Measurements from ENCODE around the gene RAB4B.
A peak's percentile ranks its signal among the peaks of the same experiment; 100 is the strongest.
"Not testable (repeated sequence)": the region's sequence is repeated elsewhere in the genome, so short reads cannot be mapped to it uniquely, and the experiment has no call there.

Gene RAB4B

DNA sequence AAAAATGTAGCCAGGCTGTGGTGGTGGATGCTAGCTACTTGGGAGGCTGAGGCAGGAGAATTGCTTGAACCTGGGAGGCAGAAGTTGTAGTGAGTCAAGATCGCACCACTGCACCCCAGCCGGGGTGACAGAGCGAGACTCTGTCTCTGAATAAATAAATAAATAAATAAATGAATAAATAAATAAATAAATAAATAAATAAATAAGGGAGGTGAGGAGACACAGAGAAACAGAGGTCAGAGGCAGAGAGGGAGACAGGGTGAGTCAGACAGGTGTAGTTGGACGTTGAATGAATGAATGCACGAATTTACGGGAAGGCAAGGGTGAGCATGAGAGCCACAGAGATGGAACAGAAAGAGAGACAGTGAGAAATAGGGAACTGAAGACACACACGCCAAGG lies 3.1 kb downstream of the RAB4B start:
- DNase-seq, result no peak

- DNase-seq, result no peak
Observed at GRCh38 chr19:40783711-40784110, 5.7 kb downstream of the RAB4B start.

- not testable (repeated sequence) for DNase-seq
Observed at GRCh38 chr19:40784146-40784545, 6.1 kb downstream of the RAB4B start.

GRCh38 chr19:40785526-40785925 lies 7.5 kb downstream of the RAB4B start:
- DNase-seq, result no peak

DNA sequence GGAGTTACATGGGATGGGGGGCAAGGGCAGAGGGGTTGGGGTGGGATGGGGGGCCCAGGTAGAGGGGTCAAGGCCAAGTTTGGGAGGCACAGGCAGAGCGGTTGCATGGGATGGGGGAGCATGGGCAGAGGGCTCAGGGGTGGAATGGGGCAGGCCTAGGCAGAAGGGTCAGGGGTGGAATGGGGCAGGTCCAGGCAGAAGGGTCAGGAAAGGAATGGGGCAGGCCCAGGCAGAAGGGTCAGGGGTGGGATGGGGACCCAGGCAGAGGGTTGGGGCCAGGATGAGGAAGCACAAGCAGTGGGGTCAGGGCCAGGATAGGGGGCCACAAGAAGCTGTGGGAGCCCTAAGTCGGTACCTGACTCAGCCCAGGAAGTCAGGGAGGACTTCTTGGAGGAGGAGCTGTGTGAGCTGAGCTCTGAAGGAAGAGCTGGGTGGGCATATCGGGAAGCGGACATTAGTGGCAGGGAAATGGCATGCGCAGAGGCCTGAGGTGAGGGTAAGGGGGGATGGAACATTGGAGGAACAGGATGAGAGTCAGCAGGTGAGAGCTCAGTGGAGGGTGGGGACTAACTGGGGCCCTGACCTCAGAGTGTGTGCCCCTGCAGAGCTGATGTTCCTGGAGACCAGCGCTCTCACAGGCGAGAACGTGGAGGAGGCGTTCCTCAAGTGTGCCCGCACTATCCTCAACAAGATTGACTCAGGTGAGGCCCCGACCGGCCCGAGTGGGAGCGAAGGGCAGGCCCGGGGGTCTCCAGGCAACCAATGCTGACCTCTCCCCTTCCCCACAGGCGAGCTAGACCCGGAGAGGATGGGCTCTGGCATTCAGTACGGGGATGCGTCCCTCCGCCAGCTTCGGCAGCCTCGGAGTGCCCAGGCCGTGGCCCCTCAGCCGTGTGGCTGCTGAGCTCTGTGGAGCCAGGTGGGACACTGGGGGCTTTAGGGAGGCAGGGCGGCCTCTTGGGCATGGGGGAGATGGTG lies 8.3 kb downstream of the RAB4B start:
- no peak for DNase-seq

- DNase-seq, result no peak
Observed at GRCh38 chr19:40791349-40791748, 13.3 kb downstream of the RAB4B start.

DNA sequence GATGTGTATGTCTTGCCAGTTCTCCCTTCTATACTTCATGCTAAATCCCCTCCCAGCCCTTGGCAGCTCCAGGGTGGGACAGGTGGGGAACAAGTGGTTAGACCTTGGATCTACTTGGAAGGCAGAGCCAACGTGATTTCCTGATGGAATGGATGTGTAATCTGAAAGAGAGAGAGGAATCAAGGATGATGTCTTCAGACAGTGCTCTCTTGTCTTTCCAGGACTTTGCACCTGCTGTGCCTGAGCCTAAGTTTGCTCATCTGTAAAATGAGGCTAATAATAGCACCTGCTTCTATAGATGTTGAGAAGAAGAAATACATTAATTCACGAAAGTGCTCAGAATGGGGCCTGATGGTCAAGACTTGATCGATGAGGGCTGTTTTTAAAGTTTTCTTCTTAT lies 13.9 kb downstream of the RAB4B start:
- DNase-seq, result no peak

DNA sequence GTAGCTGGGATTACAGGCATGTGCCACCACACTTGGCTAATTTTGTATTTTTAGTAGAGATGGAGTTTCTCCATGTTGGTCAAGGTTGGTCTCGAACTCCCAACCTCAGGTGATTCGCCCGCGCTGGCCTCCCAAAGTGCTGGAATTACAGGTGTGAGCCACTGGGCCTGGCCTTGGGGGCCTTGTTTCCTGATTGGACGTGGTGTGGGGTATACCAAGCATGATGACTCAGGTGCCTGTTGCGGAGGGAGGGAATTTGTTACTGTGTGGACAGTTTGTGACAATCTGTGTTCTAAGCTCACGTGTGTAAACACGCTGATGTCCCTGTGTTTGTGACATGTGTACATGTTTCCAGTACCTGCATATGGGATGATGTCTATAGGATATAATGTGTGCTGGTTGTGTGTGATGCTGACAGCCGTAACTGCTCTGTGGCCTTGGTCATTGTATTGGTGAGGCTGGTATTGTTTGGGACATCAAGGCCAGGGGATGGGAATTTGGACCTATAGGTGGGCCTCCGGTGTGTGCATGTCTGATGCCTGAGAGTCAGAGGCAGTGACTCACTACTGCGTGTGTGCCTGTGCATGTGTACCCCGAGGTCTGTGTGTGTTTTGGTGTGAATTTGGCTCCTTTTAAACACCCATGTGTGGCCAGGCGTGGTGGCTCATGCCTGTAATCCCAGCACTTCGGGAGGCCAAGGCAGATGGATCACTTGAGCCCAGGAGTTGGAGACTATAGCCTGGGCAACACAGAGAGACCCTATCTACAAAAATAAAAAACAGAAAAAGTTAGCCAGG lies 19.3 kb downstream of the RAB4B start:
- no peak for DNase-seq

- peak; percentile 79 for DNase-seq
Observed at GRCh38 chr19:40797963-40798682, 20.1 kb downstream of the RAB4B start.

- DNase-seq, result peak; percentile 100
Observed at GRCh38 chr19:40798683-40799557, 20.9 kb downstream of the RAB4B start, which contains the start of gene EGLN2. EGLN2 (plus strand) TSS chr19:40799191; CDS start chr19:40800573, 1,382 bp downstream.

DNA sequence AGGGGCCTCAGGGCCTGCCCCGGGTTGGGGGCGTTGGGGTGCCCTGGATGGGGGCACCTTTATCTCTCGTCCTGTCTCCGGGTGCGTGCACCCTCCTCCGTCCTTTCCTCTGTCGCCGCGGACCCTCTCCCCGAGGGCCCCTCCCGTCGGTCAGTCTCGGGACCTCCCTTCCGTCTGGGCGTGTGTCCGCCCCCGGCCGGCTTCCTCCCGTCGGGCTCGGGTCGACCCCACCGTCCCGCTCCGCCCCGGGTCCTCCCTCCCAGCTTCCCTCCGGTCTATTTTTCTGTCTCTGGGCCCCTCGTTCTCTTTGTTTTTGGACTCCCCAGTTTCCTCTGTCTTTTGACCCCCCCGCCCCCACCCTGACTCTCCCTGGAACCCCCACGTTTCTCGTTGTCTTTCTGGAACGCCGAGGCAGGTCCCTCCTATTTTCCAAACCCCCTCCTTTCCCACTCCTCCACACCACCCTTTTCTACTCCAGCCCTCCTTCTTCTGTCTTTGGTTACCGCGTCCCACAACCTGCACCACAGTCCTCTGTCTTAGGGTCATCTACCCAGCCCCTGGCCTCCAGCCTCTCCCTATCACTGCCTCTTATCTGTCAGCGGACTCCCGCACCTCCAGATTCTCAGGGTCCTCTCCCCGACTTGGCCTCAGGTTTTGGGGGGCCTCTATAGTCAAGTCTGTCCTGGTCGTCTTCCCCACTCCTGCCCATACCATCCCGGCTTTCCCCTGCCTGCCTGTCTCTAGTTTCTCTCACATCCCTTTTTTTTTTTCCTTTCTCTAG lies 21.7 kb downstream of the RAB4B start:
- DNase-seq, result no peak

DNA sequence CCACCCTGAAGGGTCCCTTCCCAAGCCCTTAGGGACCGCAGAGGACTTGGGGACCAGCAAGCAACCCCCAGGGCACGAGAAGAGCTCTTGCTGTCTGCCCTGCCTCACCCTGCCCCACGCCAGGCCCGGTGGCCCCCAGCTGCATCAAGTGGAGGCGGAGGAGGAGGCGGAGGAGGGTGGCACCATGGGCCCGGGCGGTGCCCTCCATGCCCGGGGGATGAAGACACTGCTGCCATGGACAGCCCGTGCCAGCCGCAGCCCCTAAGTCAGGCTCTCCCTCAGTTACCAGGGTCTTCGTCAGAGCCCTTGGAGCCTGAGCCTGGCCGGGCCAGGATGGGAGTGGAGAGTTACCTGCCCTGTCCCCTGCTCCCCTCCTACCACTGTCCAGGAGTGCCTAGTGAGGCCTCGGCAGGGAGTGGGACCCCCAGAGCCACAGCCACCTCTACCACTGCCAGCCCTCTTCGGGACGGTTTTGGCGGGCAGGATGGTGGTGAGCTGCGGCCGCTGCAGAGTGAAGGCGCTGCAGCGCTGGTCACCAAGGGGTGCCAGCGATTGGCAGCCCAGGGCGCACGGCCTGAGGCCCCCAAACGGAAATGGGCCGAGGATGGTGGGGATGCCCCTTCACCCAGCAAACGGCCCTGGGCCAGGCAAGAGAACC lies 22.4 kb downstream of the RAB4B start:
- DNase-seq, result no peak

DNA sequence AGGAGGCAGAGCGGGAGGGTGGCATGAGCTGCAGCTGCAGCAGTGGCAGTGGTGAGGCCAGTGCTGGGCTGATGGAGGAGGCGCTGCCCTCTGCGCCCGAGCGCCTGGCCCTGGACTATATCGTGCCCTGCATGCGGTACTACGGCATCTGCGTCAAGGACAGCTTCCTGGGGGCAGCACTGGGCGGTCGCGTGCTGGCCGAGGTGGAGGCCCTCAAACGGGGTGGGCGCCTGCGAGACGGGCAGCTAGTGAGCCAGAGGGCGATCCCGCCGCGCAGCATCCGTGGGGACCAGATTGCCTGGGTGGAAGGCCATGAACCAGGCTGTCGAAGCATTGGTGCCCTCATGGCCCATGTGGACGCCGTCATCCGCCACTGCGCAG lies 22.9 kb downstream of the RAB4B start:
- no peak for DNase-seq

DNA sequence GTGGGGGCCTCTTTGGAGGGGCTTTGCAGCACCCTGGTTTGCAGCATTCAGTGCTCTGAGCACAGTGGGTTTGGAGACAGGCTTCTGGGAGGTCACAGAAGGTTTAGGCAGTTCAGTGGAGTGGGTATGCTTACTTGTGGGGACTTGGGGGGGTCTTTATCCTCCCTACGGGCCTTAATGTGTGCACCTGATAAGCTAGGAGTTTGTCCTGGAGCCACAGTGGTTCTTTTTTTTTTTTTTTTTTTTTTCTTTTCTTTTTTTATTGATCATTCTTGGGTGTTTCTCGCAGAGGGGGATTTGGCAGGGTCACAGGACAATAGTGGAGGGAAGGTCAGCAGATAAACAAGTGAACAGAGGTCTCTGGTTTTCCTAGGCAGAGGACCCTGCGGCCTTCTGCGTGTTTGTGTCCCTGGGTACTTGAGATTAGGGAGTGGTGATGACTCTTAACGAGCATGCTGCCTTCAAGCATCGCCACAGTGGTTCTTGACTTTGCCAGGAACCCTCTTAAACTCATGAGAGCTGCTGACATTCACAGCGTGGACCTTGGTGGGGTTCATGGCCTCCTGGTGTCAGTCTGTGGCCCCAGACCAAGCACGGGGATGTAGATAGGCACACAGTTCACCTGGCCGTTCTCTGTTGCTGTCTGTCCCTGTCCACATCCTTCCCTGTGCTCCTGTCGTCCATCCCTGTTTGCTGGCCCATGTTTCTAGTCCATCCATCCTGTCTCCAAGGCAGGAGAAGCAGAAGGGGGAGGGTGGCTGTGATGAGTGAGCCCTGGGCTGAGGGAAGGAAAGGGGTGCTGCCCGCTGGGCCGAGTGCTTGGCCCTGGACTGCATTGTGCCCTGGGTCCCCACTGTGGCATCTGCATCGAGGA lies 23.6 kb downstream of the RAB4B start:
- DNase-seq, result no peak

- no peak for DNase-seq
Observed at GRCh38 chr19:40802300-40803169, 24.5 kb downstream of the RAB4B start.

DNA sequence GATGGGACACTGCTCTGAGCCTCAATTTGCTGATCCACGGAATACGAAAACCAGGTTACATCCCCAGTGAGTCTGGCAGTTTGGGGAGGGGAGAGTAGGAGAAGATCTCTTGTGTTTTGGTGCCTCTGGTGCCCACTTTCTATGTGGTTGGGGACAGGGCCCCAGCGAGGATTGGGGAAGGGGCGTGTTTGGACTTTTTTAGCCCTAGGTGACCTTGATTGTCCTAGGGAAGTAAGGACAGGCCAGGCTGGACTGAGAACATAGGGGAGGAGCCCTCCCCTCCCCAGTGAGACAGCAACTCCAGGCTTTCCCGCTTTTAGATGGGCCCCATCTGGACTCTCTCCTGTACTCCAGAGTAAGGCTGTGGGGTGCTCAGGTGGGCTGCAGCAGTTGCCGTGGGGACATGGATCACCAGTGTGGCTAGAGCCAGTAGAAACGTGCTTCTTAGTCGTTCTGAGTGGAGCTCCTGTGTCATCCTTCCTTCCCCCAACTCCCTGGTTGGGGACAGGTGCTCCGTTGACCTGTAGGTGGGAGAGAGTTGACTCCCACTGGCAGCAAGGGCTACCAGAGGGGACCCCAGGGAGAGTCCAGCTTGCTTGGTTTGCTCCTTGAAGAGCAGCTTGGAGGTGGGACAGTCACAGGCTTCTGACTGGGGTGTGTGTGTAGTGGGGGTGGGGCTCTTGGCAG lies 25.3 kb downstream of the RAB4B start:
- DNase-seq, result no peak

DNA sequence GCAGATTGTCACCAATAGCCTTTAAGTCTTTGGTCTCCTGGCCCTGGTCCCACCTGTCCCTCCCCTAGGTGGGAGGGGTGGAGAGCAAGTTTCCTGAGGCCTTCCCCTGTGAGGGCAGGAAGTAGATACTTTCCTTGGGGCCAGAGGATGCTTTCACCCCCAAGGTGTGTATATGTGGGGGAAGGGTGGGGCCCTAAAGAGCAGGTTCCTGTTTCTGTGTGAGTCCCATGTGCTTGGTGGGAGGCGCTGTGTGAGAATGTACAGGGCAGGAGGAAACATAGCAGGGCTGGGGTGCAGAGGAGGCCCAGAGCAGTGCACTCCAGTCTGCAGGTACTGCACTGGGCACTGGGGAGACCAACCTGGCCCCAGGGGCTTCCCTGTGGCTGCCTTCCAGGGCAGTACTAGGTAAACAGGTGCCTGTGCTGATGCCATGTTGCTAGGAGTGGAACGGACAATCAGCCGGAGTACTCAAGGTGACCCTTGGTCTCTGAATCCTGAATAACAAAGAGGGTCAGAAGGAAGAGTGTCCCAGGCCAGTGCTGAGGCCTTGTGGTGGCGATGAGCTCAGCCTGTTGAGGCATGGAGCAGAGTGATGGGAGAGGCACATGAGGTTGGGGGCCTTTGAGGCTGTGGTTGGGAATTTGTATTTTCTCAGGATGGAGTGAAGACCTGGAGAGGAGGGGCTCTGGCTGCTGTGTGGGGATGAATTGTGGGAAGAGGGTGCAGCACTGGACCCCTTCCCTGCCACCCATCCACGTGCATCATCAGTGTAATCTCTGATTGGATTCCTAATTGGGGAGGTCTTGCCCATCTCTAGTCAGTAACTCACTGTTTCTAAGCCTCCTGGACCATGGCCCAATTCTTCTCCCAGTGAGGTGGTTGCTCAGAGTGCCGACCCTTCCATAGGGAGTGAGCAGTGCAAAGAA lies 26.1 kb downstream of the RAB4B start:
- DNase-seq, result peak; percentile 92

Data from CD4-positive, alpha-beta T cell treated with Interleukin-17A for 1 hour (primary cell).